NCI-H187 treated with DMSO at 0.1 percent for 48 hours (cell line): ENCODE data around the gene RPL7L1.
A peak's percentile ranks its signal among the peaks of the same experiment; 100 is the strongest.
"Not testable (repeated sequence)": the region's sequence is repeated elsewhere in the genome, so short reads cannot be mapped to it uniquely, and the experiment has no call there.

Source experiments
- DNase-seq: peaks from one replicate; lab custom pipeline; 2025; lab: John Stamatoyannopoulos, UW

RPL7L1 gene

GRCh38 chr6:42879372-42880239, at the start of gene RPL7L1:
Gene RPL7L1 (plus strand): TSS chr6:42879616. CDS start chr6:42879911, 295 bp downstream.
- peak; percentile 46 for DNase-seq

DNA sequence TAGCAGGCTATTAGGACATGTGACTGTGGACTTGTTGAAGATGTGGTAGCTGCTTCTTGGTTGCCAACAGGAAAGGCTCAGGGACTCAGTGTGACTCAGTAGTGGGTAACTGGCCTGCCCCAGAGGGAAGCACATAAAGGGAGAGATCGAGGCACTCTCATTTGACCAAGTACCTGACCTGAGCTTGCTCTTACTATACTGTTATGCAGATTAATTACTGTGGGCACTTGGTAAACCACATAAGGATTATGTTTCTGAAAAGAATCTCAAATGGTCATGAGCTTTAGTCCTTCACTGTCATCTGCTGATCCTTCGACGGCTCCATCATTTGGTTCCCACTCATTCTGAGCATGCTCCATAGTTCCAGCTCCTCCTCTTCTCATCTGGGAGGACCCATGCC, 48.2 kb upstream of the RPL7L1 start:
- DNase-seq = no peak

- no peak for DNase-seq
Measured at GRCh38 chr6:42834056-42834455, 45.4 kb upstream of the RPL7L1 start.

DNA sequence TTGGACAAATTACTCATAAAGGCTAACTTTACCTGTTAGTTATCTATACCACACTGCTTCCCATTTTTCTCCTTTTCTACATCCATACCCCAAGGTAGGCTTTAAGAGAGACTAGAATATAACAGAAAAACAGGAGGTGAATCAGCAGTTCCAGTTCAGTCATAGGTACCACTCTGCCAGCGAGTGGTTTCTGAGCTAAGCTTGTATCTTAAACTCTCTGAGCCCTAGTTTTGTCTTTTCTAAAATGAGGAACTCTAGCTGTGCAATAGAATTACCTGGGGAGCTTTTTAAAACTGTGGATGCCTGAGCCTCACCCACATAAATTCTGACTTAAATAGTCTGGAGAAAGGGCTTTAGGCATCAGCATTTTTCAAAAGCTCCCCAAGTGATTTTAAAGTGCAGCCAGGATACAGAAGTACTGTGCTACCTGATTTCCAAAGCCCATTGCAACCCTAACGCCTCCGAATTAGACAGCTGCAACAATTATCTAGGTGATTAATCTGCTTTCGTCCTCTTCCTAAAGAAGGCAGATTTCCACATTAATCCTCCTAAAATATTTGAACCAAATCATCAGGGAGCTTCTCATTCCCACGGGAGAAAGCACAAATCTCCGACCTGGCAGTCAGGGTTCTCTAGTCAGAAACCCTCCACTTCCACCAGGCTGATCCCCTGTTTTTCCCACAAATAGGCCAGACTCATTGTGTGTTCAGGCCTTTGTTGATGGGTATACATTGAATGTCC, 37.4 kb upstream of the RPL7L1 start:
- no peak for DNase-seq

DNA sequence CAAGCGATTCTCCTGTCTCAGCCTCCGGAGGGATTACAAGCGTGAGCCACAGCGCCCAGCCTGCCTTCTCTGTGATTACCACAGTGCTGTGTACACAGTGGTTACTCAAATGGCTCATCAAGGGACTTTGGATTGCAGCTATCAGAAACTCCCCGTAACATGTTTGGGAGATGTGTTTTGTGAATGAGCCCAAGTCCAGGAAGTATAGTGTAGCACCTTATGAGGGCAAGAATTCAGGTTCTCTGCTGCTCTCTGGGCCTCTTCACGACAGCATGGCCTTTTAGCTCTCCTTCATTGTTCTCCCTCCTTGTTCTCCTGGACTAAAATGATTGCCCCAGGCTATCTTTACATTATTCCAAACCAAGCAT, 34.1 kb upstream of the RPL7L1 start:
- DNase-seq = no peak

- no peak for DNase-seq
Measured at GRCh38 chr6:42846505-42846904, 32.9 kb upstream of the RPL7L1 start.

DNA sequence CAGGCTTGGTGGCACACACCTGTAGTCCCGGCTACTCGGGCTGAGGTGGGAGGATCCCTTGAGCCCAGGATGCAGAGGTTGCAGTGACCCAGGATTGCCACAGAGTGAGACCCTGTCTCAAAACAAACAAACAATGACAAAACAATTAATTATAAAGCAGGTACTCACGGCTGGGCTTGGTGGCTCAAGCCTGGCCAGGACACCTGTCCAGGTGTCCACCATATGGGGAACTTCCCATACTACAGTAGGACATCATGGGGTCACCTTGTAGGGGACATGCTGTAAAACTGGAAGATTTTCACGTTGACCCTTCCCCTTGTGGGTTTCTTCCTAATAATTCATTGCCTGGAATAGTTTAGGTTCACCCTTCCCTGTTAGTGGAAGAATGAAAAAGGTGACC, 30.7 kb upstream of the RPL7L1 start:
- no peak for DNase-seq

- no peak for DNase-seq
Measured at GRCh38 chr6:42851599-42851998, 27.8 kb upstream of the RPL7L1 start.

- DNase-seq = no peak
Measured at GRCh38 chr6:42860036-42860435, 19.4 kb upstream of the RPL7L1 start.

DNA sequence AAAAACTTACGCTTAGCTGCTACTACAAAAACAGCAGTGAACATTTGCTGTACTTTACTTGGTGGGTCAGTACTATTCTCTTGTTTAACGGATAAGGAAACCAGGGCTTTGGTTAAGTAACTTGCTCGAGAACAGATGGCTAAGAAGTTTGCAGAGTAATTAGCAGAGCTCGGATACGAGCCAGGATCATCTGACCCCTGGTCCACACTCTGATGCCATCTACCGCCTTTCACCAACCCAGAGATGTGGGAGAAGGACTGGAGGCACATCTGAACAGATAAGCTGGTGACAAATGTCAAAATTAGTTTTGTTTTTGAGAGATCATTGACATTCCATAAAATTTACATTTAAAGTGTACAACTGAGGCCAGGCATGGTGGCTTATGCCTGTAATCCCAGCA, 18.9 kb upstream of the RPL7L1 start:
- no peak for DNase-seq

- no peak for DNase-seq
Measured at GRCh38 chr6:42864602-42865001, 14.8 kb upstream of the RPL7L1 start.

DNA sequence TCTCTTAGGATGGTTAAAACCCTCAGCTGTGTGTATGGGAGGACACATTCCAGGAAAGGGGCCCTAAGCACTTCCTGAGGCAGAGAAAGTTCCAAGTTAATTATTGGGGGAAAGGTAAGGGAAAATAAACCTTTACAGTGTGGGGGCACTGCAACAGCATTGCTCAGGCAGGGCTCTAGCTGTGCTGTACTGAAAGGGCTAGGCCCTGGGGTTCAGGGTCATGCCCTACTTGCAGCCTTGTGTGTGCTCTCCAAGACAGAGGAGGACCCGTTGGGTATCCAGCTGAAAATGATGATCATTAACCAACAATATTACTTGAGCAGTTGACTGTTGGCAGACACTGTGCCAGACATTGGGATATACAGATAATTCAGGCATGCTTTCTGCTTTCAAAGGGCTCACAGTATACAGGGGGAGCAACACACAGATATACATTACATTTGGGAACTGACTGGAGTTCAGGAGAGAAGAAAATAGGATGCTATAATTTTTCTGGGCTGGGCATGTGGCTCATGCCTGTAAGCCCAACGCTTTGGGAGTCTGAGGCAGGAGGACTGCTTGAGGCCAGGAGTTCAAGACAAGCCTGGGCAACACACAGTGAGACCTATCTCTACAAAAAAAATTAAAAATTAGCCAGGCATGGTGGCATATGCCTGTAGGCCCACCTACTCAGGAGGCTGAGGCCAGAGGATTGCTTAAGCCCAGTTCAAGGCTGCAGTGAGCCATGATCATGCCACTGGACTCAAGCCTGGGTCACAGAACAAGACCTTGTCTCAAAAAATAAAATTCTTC, 9.1 kb upstream of the RPL7L1 start:
- DNase-seq = no peak

- DNase-seq = no peak
Measured at GRCh38 chr6:42871711-42872110, 7.7 kb upstream of the RPL7L1 start.

DNA sequence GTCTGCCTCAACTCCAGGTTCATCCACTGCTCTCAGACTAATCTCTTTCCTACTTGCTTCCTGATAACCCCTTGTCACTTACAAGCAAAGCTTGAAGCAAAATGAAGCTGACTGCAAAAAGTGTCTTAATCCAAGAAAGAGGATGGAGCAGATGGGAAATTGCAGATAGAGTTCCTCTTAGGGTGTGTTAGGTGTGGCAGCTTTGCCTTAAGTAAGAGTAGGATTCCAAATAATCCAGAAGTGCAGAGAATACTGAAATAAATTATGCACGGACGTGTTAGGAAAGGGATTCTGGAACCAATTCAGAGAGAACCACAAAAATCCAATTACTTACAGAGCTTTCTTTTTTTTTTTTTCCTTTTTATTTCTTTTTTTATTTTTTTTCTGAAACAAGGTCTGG, 6.1 kb upstream of the RPL7L1 start:
- no peak for DNase-seq

DNA sequence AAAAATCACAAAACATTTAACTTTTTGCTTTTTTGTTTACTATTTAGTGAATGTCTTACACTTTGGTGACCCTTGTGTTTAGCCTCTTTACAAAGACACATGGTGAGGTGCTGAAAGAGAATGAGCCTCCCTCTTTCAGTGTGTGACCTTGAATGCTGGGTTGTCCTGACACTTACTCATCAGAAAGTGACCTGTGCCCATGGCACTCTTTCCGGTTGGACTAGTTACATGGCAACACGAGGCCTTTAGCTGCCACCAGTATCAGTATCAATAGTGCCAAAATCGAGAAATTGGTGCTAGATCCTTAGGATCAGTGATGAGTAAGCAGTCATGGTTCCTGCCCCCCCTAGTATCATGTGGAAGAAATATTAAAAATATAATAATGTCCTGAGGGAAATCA, 1.7 kb upstream of the RPL7L1 start:
- DNase-seq = no peak

DNA sequence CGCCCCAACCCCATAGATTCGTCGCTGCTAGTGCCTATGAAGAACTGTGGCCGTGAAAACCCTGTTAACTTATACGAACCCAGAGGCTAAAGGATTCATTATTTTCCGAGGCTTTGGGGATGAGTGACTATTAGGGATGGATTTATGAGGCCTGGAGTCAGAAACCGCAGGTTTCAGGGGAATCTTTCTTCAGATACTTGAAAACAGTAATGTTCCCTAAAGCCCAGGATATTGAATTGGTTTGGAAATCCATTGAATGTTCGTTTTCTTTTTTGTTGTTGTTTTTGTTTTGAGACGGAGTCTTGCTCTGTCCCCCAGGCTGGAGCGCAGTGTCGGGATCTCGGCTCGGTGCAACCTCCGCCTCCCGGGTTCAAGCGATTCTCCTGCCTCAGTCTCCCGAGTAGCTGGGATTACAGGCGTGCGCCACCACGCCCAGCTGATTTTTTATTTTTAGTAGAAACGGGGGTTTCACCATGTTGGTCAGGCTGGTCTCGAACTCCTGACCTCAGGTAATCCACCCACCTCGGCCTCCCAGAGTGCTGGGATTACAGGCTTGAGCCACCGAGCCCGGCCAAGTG, 913 bp downstream of the RPL7L1 start:
- not testable (repeated sequence) for DNase-seq

GRCh38 chr6:42880871-42881270, 1.5 kb downstream of the RPL7L1 start:
- DNase-seq = not testable (repeated sequence)

GRCh38 chr6:42885702-42886101, 6.3 kb downstream of the RPL7L1 start:
- no peak for DNase-seq

GRCh38 chr6:42888201-42888600, 8.8 kb downstream of the RPL7L1 start:
- DNase-seq = not testable (repeated sequence)

GRCh38 chr6:42889815-42890214, 10.4 kb downstream of the RPL7L1 start:
- no peak for DNase-seq

DNA sequence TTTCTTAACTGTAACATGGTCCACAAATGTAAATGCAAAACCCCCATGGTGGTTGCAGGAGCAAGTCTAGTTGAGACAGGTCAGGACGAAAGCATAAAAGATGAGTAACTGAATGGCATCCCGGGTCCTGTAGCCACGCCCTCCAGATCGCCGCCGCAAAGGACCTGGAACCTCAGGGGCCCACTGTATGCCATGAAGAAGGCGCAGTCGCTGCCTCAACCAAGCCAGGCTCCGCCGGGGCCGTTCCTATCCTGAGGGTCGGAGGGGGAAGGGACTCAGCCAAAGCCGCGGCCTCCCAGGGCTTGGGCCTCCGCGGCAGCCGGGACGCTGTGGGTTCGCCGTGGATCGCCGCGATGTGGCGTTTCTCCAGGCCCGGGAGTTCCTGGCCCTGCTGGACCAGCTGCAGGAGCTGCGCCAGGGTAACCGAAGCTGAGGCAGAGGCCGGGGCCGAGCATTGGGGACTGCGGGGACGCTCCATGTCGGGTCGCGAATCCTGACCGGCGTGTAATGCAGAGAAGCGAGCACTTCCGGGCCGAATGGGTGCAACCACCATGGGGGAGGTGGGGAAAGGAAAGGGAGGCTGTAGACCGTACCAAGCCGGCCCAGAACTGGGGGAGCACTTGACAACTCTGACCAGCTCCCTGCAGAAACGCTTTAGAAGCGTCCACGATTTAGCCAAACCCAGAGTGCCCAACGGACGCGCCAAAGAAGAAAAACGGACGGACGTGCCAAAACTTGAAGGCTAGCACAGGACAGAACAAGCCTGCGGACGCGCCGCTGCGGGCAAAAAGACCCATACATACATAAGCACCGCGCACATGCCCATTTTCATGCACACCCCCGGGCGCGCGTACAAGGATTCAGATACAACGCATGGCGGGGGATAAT, 11.1 kb downstream of the RPL7L1 start:
- peak; percentile 74 for DNase-seq
